Cerebellar nuclear complex (tissue), 1 donor: Measurements from ENCODE around the gene SARS2.
"Not testable (repeated sequence)": the region's sequence is repeated elsewhere in the genome, so short reads cannot be mapped to it uniquely, and the experiment has no call there.

Source experiments
- DNase-seq, 2 experiments: peaks; one replicate each; lab custom pipeline; 2025; lab: John Stamatoyannopoulos, UW

SARS2 gene

DNA sequence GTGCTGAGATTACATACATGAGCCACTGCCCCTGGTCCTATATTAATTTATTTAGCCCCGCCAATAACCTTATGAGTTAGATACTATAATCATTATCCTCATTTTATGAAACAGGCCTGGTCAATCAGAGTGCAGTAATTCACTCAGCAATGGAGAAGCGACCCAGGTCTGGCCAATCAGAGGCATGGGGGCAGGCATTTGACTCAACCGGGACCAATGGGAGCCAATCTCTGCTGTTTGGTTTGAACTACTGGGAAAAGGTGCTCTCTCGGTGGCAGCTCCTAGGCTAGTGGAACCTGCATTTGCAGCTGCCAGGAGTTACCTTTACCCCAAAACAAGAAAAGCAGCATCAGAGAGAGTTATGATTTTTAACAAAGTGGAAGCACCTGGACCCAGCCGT lies 37.7 kb downstream of the SARS2 start:
- no peak for DNase-seq

DNA sequence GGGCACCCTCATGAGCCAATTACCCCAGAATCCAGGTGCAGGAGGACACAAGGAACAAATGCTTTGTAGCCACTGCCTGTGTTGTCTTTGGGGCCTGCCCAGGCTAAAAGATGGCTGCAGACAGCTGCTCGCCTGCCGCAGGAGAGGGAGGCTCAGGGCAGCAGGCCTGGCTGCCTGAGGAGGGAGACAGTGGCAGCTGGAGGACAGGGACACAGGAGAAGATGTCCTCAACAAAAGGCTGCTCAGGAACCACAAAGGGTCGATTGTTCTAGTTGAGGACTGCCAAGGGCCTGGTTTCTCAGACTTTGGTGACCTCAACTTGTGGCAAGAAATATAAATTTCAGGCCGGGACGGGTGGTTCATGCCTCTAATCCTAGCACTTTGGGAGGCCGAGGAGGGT lies 38.8 kb downstream of the SARS2 start:
- DNase-seq: no peak

DNA sequence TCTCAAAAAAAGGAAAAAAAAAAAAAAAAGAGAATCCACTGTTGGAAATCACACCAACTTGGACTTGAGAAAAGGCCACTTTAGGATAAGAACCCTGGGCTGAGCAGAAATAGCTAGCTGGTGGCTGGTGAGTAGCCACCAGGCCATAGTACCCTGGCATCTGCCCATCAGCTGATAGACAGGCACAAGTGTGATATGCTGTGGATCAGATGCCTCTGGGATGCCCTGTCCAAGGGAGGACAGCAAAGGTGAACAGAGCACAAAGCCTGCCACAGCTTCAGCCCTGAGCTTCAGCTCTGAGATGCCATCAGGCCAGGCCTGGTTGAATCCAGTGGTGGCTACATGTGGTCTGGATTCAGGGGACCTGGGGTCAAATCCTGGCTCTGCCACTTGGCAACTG lies 39.9 kb downstream of the SARS2 start:
- DNase-seq: no peak

DNA sequence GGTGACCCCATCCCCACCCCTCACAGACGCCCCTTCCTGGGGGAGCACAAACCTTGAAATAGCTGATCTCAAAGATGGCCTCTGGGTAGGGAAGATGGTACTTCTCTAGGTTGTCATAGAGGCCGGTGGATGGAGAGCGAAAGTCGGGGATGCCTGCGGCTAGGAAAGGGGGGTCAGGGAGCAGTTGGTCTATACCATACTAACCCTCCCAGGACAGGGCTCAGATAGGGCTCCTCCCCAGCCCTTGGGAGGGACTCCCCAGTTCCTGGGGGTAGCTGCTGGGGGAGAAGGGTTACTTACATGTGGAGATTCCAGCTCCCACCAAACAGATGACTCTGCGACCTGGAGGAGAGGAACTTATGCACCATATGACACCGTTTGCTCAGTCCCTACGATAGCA lies 40.8 kb downstream of the SARS2 start:
- DNase-seq: no peak

DNA sequence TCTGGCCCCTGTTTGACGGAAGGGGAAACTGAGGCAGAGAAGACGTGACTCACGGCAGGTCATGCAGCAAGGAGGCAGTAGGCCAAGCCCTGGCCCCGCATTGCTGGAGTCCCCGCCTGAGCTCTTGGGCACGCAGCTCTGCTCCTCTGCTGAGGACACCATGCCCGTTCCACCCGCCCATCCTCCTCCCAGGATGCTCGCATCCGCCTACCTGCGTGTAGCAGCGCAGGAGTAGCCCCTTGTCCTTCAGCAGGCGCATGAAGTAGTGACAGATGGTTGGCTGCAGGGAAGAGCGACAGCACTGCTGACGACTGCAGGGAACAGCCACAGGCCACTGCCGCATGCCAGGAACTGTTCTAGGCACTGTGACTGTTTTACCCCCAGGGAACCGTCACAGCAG lies 41.7 kb downstream of the SARS2 start:
- DNase-seq: peak in 1 of 2 experiments; percentile 30

DNA sequence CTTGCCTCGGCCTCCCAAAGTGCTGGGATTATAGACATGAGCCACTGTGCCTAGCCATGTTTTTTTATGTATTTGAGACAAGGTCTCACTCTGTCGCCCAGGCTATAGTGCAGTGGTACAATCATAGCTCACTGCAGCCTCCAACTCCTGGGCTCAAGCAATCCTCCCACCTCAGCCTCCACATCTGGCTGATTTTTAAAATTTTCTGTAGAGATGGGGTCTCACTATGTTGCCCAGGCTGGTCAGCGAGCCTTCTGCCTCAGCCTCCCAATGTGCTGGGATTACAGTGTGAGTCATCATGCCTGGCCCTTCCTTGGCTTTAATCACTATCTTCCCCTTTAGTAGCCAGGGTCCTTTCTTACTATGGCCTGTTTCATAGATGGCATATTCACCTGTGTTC lies 45.9 kb downstream of the SARS2 start:
- DNase-seq: not testable (repeated sequence)

DNA sequence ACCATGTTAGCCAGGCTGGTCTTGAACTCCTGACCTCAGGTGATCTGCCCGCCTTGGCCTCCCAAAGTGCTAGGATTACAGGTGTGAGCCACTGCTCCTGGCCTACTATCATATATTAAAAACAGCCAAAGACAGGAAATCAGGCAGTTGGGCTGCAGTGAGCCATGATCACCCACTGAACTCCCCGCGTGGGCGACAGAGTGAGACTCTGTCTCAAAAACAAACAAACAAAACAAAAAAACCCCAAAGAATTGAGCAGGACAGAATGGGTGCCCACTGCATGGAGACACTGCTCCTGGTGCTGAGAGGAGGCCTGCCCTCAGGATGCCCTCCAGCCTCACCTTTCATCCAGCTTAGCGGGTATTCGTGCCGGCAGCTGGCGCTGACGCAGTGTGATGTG lies 47.3 kb downstream of the SARS2 start:
- DNase-seq: no peak

DNA sequence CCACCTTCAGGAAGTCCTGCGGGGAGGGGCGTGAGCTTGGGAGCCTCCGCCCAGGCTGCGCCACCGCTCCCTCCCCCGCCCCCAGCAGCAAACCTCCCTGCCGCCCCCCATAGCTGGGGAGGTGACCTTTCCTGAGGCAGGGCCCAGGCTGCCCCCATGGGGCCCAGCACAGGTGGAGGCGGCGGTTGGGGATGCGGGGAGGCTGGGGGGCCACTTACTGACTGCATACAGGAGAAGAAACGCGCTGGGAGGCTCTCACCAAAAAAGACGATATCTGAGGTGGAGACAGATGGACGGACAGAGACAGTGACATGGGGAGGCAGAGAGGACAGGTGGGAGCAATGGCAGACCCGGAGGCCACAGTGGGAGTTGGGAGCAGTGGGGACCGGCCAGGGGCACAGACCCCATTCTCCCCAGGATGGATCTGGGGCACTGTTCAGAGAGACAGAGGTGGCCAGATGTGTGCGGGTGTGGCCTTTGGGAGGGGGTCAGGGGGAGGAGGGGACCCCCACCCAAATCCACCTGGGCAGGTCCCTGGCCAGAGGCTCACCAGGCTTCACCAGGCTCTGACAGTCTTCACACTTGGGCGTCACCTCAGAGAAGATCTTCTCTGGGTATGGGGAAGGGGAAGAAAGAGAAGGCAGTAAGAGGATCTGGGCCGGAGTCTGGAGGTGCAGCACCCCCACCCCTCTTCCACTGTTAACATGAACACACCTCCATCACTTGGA lies 49.5 kb downstream of the SARS2 start:
- no peak for DNase-seq

DNA sequence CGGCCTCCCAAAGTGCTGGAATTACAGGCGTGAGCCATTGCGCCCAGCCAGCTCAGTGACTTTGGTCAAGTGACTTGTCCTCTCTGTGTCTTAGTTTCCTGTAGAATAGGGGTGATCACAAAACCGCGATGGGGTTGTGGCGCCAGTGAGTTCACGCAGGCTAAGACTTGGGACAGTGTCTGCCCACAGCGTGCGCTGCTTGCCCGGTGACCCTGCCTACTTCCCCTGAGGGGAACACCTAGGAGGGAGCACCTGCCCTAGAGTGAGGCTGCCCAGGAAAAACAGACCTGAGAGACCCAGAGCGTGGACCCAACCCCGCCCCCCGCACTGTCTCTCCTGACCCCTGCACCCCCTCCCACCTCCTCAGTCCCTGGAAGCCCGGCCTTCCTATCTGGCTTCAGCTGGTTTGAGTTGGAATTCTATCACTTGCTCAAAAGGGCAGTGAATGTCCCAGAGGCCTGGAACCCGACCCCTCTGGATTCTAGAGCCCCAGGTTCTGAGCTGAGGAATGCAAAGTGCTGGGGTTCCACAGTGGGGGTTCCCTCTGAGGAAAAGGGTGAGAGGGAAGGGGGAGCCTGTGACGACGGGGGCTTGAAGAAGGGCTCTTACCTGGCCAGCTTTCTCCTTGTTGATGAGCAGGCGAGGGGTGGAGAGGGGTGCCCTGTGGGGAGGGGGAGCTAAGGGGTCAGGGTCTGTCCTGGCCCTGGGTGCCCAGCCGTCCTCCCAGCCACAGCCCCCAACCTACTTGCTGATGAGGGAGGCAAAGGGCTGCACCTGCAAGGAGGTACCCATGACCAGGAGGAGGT lies 50.3 kb downstream of the SARS2 start:
- DNase-seq: no peak

DNA sequence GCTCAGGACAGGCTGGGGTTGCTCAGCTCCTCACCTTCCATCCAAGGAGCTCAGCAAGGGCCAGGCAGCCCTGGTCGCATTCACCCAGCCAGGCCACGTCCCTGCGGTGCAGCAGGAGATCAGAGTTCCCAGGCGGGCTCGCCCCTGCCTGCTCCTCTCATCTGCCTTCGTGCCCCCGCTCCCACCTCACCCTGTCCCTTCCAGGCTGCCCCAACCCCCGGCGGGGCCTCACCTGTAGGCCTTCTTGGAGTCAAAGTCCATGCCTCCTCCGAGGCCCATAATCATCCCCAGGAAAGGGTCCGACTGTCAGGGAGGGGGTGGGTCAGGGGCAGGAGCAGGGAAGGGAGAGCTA lies 51.2 kb downstream of the SARS2 start:
- no peak for DNase-seq

DNA sequence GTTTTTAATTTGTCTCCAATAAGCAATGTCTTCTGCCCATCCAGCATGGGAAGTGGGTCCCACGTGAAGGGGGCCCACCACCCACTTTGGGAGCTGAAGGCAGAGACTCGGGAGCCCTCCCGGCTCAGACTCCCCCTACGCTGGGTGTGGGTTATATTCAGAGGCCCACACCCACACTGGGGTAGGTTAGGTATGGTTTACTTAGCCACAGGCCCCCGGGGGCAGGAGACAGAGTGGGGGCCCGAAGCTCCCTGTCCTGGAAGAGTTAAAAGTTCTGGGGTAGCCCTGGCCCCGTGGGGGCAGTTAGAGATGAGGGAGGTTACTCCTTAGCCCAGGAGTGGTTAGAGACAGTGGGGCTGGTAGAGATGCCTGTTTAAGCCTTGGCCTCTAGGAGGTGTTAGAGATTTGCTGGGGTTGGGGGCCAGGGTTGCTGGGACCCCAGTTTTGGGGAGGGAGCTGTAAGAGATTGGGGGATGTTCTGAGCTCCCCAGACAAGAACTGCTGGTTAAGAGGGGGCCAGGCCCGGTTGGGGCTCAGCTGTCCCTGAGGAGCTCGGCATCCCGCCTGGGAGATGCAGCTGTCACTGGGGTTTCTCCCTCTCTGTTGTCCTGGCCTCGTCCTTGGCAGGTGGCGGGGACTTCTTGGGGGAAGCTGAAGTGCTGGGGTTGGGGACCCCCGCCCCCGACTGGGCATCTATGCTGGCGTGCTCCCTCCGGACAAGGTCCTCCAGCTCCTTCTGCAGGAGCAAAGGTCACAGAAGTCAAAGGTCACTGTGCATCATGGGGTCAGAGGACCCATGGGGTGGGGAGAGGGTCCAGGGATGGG lies 51.8 kb downstream of the SARS2 start:
- no peak for DNase-seq

DNA sequence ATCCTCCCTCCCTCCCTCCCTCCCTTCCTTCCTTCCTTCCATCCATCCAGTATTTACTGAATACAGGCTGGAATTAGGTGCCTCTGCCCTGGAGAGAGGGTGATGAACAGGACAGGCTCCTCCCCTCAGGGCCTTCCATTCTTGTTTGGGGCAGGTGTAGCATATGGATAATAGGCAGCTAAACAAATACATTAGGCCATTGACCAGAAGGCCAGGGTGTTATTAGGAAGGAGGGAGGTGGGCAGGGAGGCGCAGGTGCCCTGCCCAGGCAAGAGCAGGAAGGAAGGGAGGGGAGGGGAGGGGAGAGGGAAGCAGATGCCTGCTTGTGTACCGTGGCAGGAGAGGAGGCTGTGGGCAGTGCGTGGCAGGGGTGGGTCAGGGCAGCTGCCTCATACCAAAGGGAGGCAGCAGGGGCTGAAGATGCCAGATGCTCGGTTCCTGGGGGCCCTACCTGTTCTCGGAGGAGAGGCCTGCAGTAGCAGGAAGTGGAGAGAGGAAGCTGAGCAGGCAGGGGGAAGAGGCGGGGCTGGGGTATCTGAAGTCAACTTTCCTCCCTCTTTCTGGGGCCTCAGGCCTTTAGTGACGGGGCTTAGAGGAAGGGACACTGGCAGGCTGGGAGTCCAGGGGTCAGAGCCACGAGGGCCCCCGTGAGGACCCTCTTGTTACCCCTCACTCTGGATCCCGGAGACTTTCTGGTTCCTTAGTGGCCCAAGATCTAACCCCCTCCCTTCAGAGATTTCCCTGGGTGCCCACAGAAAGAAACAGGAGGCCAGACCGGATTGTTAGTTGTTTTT lies 52.6 kb downstream of the SARS2 start, which contains the start of gene RINL:
Gene RINL (minus strand): TSS at position 495 of the 794 bp plus-strand sequence. CDS start 1,533 bp downstream, outside the sequence.
- no peak for DNase-seq

DNA sequence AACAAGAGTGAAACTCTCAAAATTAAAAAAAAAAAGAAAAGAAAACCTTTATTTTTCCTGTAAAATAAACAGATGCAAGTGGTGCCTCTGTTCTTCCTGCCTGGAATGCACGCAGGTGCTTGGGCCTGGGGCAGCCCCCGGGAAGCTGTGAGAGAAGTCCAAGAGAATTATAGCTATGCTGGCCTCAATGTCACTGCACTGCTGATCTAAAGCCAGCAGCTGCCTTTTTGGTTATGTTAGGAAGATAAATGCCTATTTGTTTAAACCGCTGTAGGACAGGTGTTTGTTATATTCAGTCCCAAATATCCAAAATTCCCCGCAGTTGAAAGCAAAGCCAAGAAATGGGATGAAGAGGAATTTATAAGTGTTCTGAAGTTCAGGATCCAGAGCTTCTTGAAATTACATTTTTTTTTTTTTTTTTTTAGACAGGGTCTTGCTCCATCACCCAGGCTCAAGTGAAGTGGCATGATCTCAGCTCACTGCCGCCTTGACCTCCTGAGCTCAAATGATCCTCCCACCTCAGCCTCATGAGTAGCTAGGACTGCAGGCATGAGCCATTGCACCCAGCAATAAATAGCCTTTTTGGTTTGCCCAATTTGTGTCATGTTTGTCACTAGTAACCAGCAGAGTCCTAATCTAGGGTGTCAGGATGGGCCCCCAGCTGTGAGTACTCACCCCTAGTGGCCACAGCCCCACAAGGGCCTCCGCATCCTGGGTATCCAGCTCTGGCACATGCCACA lies 54.7 kb downstream of the SARS2 start:
- DNase-seq: no peak

DNA sequence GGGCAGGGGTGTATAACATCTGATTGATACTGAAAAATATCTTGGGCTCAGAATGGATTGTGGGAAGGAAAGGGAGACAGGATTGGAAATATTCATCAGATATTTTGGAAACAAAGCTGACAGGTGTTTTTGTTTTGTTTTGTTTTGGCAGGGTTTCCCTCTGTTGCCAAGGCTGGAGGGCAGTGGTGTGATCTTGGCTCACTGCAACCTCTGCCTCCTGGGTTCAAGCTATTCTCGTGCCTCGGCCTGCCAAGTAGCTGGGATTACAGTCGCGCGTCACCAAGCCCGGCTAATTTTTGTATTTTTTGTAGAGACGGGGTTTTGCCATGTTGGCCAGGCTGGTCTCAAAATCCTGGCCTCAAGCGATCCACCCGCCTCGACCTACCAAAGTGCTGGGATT lies 57.2 kb downstream of the SARS2 start:
- not testable (repeated sequence) for DNase-seq

DNA sequence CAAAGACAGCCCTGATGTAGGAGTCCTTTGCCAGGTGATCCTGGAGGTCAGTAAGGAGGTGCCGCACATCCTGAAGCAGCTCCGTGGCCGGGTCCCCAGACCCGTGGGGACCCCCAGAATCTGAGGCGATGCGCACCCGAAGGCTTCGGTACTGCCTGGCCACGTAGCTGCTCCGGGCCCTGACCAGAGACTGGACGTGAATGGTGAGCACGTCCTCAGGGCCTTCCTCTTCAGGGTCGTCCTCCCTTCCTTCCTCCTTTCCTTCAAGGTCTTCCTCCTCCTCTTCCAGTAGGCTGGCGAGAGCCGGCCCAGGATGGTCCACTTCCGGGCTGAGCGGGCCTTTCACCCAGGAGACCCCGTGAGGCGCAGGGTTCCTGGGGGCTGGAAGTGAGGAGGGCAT lies 60.0 kb downstream of the SARS2 start:
- no peak for DNase-seq

DNA sequence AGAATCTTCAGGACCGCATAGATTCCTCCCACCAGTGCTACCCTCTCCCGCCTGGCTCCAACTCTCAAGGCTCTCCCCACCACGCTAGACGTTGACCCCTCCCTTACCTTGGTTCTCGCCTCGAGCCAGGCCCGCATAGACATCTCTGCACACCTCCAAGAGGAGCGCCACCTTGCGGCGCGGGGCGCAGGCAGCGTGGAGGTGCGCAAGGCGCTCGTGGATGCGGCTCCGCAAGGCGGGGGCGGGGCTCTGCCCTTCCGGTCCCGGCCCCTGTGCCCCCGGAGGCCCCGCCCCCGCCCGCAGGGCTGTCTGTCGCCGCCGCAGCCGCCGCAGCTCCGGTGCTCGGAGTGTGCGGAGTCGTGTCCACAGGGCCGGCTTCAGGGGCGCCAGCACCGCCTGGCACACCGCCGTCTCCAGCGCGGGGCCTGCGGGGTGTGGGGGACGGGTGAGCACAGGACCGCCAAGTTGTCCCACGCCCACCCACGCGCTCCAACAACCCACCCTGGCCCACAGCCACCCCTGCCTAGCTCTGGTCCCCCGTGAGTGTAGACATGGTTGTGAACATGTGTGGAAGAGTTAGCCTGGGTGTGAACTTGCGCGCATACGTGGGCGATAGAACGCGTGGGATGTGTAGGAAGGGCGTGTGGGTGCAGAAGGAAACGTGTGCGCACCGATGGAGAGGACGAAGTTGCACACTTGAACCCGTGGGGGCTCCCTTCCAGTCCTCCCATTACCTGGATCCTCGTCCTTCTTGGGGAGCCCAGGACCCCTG lies 60.5 kb downstream of the SARS2 start:
- peak; percentile 50 to 66 for DNase-seq

DNA sequence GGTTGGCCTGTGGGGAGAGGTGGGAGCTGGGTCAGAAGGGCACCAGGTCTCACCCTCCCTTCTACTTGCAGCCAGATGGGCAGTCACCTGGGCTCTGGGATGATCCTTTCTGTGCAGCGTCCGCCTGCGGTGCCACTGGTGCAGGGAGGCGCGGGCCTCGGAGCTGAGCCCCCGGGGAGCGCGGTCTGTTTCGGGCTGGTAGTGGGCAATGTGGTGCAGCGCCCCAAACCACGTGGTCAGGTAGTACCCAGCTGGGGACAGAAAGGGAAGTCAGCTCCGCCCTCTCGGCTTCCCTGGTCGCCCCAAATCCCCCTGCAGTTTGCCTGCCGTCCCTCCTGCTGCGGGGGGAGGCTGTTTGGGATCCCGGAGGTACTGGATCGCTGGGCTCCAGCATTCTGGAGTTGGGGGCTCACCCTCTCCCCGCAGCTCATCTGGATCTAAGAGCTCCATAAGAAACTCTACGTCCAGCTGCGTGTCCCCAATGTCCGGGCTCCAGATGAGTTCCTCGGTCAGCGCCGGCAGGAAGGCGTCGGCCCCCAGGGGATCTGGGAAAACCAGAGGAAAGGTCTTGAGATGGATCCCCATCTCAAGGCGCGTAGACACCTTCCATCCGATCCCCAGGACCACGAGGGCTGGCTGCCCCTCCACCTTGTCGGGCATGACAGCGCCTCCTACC lies 61.3 kb downstream of the SARS2 start:
- no peak for DNase-seq

DNA sequence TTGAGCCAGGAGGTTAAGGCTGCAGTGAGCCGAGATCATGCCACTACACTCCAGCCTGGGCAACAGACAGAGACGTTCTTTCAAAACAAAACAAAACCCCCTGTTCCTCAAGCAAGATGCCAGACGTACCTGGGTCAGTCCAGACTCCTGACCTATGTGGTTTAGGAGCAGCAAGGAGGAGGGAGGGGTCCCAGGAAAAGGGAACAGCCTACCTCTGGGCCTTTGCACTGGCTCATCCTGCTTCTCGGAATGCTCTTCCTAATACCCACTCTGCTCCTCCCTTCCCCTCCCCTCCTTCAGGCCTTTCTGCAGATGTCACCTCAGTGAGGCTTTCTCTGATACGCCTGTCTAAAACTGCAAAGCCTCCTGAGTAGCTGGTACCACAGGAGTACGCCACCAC lies 62.0 kb downstream of the SARS2 start:
- DNase-seq: no peak

DNA sequence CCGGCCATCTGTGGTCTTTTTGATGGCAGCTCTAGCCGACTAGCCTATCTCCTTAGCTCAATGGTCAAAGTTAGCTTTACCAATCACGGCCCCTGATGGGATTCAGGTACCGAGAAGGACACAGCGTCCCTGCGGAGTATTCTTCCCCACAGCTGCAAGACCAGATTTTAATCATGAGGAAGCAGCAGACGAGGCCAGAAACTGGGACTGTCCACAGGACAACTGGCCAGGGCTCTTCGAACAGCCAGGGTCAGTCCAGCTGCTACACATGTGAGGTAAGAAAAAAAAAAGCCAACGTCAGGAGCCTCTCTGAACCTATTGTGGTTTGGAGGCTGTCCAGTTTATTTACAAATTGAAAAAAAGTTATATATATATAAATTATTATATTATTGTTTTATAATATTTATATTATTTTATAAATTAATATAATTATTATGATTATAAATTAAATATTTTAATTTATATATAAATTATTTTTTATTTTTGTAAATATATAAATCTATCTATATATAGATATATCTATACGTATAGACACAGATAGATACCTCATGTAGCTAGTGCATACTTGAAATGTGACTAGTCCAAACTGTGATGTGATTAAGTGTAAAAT lies 63.3 kb downstream of the SARS2 start:
- no peak for DNase-seq
